Uterus (tissue), 2 donors: ENCODE data around the gene AHSP.

Experiments used
- POLR2A ChIP-seq, 2 donors: fragments of 450-650 bp; IDR thresholded peaks; one replicate each; pipeline ENCODE4 v1.6.1; 2016; ENCODE audit warnings: antibody characterized with exemption in 2 of 2, mild to moderate bottlenecking in 1 of 2, moderate library complexity in 1 of 2
- TF ChIP-seq, protein P1 (sequence below), 4 experiments: fragments of 200-600 bp in 2 of 4; fragments of 450-650 bp in 2 of 4; sonication (generic) in 2 of 4; IDR thresholded peaks; one replicate each; pipeline ENCODE4 v1.5.1; 2016 to 2019; ENCODE audit warnings: antibody characterized with exemption in 4 of 4, mild to moderate bottlenecking in 2 of 4, moderate library complexity in 1 of 4

DNA sequence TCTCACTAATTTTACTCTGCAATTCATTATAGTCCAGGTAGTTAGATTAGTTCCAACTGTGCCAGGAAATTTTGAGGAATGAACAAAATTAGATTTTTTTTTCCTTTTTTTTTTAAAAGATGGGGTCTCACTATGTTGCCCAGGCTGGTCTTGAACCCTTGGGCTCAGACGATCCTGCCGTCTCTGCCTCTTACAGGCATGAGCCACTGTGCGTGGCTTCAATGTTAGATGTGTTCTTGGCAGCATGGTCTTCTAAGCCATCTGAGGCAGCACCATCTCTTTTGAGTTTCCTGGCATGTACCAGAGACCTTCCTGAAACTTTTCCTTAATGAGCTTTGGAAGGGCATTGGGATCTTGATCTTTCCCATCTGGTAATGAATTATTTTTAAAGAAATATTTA lies 2.6 kb upstream of the AHSP start:
- TF ChIP-seq, protein P1, sequence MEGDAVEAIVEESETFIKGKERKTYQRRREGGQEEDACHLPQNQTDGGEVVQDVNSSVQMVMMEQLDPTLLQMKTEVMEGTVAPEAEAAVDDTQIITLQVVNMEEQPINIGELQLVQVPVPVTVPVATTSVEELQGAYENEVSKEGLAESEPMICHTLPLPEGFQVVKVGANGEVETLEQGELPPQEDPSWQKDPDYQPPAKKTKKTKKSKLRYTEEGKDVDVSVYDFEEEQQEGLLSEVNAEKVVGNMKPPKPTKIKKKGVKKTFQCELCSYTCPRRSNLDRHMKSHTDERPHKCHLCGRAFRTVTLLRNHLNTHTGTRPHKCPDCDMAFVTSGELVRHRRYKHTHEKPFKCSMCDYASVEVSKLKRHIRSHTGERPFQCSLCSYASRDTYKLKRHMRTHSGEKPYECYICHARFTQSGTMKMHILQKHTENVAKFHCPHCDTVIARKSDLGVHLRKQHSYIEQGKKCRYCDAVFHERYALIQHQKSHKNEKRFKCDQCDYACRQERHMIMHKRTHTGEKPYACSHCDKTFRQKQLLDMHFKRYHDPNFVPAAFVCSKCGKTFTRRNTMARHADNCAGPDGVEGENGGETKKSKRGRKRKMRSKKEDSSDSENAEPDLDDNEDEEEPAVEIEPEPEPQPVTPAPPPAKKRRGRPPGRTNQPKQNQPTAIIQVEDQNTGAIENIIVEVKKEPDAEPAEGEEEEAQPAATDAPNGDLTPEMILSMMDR (IDR thresholded peaks at IDR 0.05) = no peak
- no peak for TF ChIP-seq POLR2A (IDR thresholded peaks at IDR 0.05)
